HG03378 (cell line): ENCODE measurements around the gene LINS1.

Experiments used
- ATAC-seq: cut with Tn5 transposase; IDR thresholded peaks from one replicate; pipeline ENCODE4 v1.9.1; 2021; ENCODE audit warnings: mild to moderate bottlenecking, moderate library complexity; ENCODE audit not compliant: unreplicated experiment

The LINS1 gene

GRCh38 chr15:100559330-100559729 lies 42.7 kb downstream of the LINS1 start:
- no peak for ATAC-seq

GRCh38 chr15:100558771-100559254 lies 43.2 kb downstream of the LINS1 start:
- no peak for ATAC-seq

DNA sequence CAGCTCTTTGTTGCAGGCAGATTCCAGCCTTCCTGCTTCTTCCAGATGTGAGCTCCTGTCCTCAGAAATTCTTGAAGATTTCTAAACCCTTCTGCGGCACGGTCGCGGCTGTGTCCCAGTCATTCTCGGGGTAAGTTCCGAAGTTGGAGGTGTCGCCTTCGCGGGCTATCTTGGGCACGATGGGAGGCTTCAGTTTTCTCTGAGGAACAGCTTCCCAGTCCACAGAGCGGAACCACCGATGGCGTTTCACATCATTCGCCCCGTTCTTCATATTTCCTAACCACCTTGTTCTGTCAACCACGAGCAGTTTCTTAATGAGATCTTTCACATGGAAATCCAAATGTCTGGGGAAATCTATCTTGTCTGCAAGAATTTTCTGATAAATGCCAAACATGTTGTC lies 48.5 kb downstream of the LINS1 start:
- no peak for ATAC-seq

- no peak for ATAC-seq
These were observed 54.0 kb downstream of the LINS1 start for GRCh38 chr15:100547961-100548360.

DNA sequence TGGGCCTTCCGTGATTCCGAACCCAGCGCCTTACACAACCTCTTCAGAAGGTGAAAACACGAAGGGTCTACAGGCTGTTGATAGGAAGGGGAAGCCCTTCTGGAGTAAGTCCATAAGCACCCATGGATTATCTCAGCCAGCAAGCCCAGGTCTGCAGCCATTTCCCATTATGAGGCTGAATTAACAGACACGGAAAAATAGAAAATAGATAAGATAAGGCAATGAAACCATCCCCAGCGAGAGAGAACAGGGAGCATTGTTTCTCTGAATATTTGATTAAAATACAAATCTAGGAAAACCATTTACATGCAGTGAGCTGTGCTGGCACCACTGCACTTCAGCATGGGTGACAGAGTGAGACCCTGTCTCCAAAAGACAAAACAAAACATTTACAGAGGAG lies 57.0 kb downstream of the LINS1 start:
- no peak for ATAC-seq

DNA sequence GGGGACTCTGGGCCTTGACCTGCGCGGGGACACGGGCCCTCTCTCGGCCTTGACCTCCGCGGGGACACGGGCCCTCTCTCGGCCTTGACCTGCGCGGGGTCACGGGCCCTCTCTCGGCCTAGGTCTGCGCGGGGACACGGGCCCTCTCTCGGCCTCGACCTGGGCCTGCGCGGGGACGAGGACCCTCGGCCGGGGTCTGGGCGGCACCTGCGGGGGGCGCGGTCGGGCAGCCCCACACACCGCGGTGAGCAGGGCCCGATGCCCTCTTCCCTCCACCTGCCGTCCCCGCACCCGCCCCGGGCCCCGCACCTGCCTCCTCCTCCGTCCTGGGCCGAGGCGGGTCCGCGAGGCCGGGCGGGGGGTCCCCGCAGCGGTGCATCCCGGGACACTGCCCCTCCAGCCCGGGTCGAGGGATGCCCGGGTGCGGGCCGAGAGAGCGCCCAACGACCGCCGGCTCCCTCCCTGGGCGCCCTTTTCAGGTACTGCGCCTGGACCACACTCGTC lies 57.6 kb downstream of the LINS1 start:
- ATAC-seq = no peak

DNA sequence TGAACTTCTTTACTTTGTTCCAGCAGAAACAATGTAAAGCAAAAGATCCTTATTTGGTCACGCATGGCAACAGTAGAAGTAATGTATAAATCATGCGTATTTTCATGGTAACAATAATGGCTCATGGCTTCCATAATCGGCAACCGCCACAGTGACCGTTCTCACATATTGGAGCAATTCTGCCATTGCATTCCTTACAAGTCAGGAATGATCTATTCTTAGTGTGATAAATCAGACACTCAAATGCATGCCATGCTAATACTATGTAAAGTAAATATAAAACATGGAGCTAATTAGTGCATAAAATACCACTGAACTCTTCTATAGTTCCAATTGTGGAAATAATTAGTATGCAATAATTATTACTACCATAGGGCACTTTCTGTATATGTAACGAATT lies 59.7 kb downstream of the LINS1 start:
- no peak for ATAC-seq

DNA sequence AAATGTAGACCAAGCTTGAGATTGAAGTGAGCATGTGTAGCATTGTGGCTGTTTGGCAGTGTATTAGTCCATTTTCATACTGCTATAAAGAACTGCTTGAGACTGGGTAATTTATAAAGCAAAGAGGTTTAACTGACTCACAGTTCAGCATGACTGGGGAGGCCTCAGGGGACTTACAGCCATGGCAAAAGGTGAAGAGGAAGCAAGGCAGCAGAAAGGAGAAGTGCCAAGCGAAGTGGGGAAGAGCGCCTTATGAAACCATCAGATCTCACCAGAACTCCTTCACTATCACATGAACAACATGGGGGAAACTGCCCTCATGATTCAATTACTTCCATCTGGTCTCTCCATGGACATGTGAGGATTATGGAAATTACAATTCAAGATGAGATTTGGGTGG lies 64.7 kb downstream of the LINS1 start:
- ATAC-seq = peak; percentile 81

GRCh38 chr15:100536733-100537132 lies 65.3 kb downstream of the LINS1 start:
- no peak for ATAC-seq

- ATAC-seq = no peak
These were observed 68.1 kb downstream of the LINS1 start for GRCh38 chr15:100533886-100534285.

GRCh38 chr15:100531823-100532327 lies 70.1 kb downstream of the LINS1 start:
- no peak for ATAC-seq

GRCh38 chr15:100531204-100531603 lies 70.8 kb downstream of the LINS1 start:
- ATAC-seq = no peak

GRCh38 chr15:100529556-100529955 lies 72.4 kb downstream of the LINS1 start:
- no peak for ATAC-seq

GRCh38 chr15:100528833-100529428 lies 73.1 kb downstream of the LINS1 start, which contains the start of gene CERS3:
CERS3 (minus strand) TSS chr15:100528950; CDS start chr15:100501849, 27,101 bp downstream.
- ATAC-seq = no peak

GRCh38 chr15:100526027-100526481 lies 75.9 kb downstream of the LINS1 start:
- no peak for ATAC-seq

DNA sequence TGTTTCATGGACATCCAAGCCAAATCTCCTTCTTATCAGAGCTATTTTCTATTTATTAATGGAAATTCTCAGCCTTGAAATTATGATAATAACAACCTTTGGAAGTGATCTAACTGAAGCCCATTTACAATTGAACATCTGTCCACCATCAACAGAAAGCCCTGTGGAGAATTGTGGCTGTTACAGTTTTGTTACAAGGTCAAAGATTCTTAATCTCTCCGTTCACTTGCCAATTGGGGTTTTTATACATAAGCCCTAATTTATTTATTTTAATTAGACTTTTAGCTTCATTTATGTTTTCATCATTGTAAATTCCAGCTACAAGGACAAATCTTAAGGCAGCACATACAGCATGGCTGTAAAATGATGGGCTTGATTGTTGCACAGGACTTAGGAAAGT lies 76.5 kb downstream of the LINS1 start:
- no peak for ATAC-seq

DNA sequence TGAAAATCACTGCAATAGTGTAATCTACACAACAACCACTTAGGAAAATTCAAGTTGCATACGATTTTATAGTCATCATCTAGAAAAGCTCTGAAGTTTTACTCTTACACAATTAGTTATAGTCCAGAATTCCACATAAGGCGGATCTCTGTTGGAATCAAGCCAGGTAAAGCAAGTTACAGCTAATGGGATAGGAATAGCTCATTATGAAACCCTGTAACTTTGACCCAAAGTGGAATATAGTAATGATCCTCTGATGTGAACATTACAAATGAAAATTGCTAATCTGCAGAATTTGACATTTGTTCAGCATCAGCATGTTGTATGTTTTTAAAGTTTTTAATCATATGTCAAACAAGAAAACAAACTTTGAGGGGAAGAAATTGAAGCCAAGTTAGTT lies 77.7 kb downstream of the LINS1 start:
- no peak for ATAC-seq

DNA sequence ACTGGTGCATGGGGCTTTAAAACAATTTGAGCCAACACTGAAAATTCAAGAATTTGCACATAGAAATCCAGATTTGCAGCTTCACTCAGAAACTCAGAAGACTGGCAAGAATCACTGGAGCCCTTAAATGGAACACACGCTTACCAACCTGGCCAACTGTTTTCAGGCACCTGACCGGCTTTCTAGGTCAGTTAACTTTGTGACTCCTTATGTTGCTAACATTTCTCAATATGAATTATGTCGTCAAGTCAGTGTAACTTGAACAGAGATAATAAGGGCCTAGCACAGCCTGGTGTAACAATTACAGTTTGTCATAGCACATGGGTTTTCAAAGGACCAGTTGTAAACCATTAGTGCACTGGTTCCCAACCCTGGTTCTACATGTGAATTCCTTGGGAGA lies 80.1 kb downstream of the LINS1 start:
- no peak for ATAC-seq

- ATAC-seq = no peak
These were observed 81.7 kb downstream of the LINS1 start for GRCh38 chr15:100520132-100520921.

- ATAC-seq = no peak
These were observed 84.1 kb downstream of the LINS1 start for GRCh38 chr15:100517846-100518245.
